Measurements from ENCODE around the gene MAN1A1. TPM values are rescaled to one million over a fixed set of nuclear protein-coding genes. Genes with fewer than 3 reads are reported as not detected.

MAN1A1 gene
- total and polyA plus RNA-seq, 2 of the 8 experiments (the other 6 are each of a cell fraction or from before 2014, with no cell fraction given): 1.8 to 5.4 TPM

- Histone ChIP-seq H3K9me3 (ENCODE audit: insufficient read depth in 2 of 2, low read depth in 1 of 2, low read length in 1 of 2) (no peaks in the 10 kb centered on the region), H3K23ac (ENCODE audit: insufficient read length) (no peak overlapping the region), H2AK5ac (ENCODE audit: low read depth, low read length) (no peak overlapping the region), H3K4me3 (ENCODE audit: extremely low read depth in 1 of 4, insufficient read depth in 2 of 4, low read depth in 3 of 4, low read length in 4 of 4) (no peak overlapping the region), H3K4ac (replicated peaks; ENCODE audit: insufficient read length, low read depth, low read length) (no peak overlapping the region), H4K5ac (ENCODE audit: insufficient read length, low read depth, low read length) (no peak overlapping the region), H3K27ac (ENCODE audit: low read depth, low read length) (no peak overlapping the region), H3K56ac (replicated peaks; ENCODE audit: insufficient read length, low read depth, low read length) (no peak overlapping the region), H3K23me2 (ENCODE audit: low read depth, low read length) (peaks cover 5% of the 10 kb centered on the region; the same call in 1 of the 2 replicates), H2BK120ac (replicated peaks; ENCODE audit: low read depth, low read length) (no peak overlapping the region), H3K27me3 (replicated peaks in 1 of 4; ENCODE audit: control insufficient read depth in 3 of 4, extremely low read depth in 1 of 4, insufficient read depth in 3 of 4, low read length in 3 of 4) (peaks cover 0 to 12% (median 10%) of the 10 kb centered on the region in 4 experiments; a peak in 5 of 7 replicates), H2BK15ac (ENCODE audit: low read length) (no peak overlapping the region), H4K20me1 (replicated peaks in 1 of 2; ENCODE audit: control insufficient read depth in 1 of 2, insufficient read depth in 2 of 2, low read length in 2 of 2) (no peaks in the 10 kb centered on the region), H3K4me2 (ENCODE audit: insufficient read depth in 1 of 2, low read depth in 2 of 2, low read length in 2 of 2) (no peak overlapping the region), H3K18ac (ENCODE audit: extremely low read depth, low read length) (no peak overlapping the region), H3K79me2 (ENCODE audit: control insufficient read depth in 1 of 2, insufficient read depth in 2 of 2, low read length in 2 of 2) (no peaks in the 10 kb centered on the region), H4K91ac (replicated peaks; ENCODE audit: insufficient read length, low read length) (no peak overlapping the region), H3K14ac (ENCODE audit: insufficient read length) (no peak overlapping the region), H3K36me3 (ENCODE audit: control insufficient read depth in 2 of 4, insufficient read depth in 4 of 4, low read length in 3 of 4) (no peaks in the 10 kb centered on the region), H3K4me1 (replicated peaks in 1 of 4; ENCODE audit: control insufficient read depth in 3 of 4, insufficient read depth in 4 of 4, low read length in 3 of 4) (peaks cover 2 to 8% (median 7%) of the 10 kb centered on the region in 4 experiments), H2BK20ac (ENCODE audit: low read length) (no peak overlapping the region), H3K9ac (replicated peaks in 1 of 4; ENCODE audit: extremely low read depth in 1 of 4, low read depth in 3 of 4, low read length in 3 of 4) (no peak overlapping the region), H3K79me1 (ENCODE audit: low read depth, low read length) (no peaks in the 10 kb centered on the region), H2BK12ac (ENCODE audit: low read depth, low read length) (no peak overlapping the region), H2AFZ (ENCODE audit: low read length) (no peak overlapping the region), H2BK5ac (ENCODE audit: low read depth, low read length) (no peak overlapping the region), H4K8ac (ENCODE audit: extremely low read depth, insufficient read depth, low read length) (no peak overlapping the region)
- FAIRE-seq (no peak), DNase-seq (ENCODE audit: low read depth in 1 of 2, low spot score in 2 of 2) (no peak)
- POLR2A ChIA-PET (ENCODE audit: partially characterized antibody): no interaction called here
- 97% methylated on average over 5 of the region's 5 CpGs; no CpG with 5 or more reads in 1 of the 2 experiments for WGBS, 2 experiments (ENCODE audit: extremely low coverage in 1 of 2, insufficient coverage in 1 of 2, insufficient read length in 1 of 2, insufficient replicate concordance in 2 of 2, low coverage in 1 of 2, low lambda C conversion rate in 2 of 2, missing lambda C conversion rate in 1 of 2)
- CTCF ChIA-PET (ENCODE audit: partially characterized antibody): interaction anchor here (0.6 to 2.1 kb wide), 5 partner anchors 10 to 383 kb away, joined by 3 to 13 read pairs (median 6); no protein-coding TSS in a partner anchor
- TF ChIP-seq CREB1 (IDR thresholded peaks at IDR 0.05) (no peak), MAX (IDR thresholded peaks at IDR 0.05) (no peak), RBBP5 (IDR thresholded peaks at IDR 0.05; ENCODE audit: borderline replicate concordance, low read depth, low read length) (no peak), TEAD4 (IDR thresholded peaks at IDR 0.05; ENCODE audit: low read depth, low read length) (no peak), SRF (IDR thresholded peaks at IDR 0.05; ENCODE audit: low read depth, low read length) (no peak), ZNF274 (IDR thresholded peaks at IDR 0.05; ENCODE audit: borderline replicate concordance, extremely low read depth, low read length) (no peak), HDAC6 (IDR thresholded peaks at IDR 0.05; ENCODE audit: low read depth, low read length) (no peak), SP4 (IDR thresholded peaks at IDR 0.05; ENCODE audit: low read length) (no peak), GABPA (IDR thresholded peaks at IDR 0.05; ENCODE audit: borderline replicate concordance, insufficient read depth, low read length) (no peak), ATF2 (IDR thresholded peaks at IDR 0.05; ENCODE audit: low read length) (no peak), SP2 (IDR thresholded peaks at IDR 0.05; ENCODE audit: low read length) (no peak)
These were observed 5.9 kb downstream of the MAN1A1 start for GRCh38 chr6:119343573-119344146.
